Measurements from ENCODE around the gene ARHGAP15.

Gene ARHGAP15

DNA sequence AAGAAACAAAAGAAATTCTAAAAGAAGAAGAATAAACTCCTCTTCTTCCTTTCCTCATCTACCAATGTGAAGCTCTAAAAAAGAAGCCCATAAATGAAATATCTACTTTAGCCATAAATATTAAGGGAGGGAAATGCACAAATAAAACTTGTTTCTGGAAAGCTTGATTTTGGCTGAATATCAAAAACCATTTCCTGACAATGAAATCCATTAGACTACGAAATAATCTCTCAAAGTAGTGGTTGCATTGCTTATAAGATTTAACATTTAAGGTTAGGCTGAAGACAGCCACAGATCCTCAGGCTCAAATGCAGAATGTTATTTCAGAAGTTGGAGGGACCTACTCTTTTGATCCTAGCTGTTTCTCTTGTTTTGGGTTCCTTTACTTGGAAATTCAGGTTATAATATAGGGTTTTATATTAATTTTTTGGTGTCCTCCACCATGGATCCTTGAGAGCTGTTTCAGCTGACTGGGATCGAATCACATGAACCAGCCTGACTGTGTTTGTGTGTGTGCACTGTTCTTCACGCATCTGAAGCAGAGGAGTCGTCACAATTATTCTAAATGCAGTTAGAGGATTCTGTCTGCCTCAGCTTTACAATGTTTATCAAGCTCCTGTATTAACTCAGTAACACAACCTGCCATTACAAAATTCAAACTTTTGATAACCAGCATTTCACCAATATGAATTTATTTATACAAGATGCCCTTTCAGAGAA lies 474.8 kb downstream of the ARHGAP15 start:
- TF ChIP-seq, protein P1, sequence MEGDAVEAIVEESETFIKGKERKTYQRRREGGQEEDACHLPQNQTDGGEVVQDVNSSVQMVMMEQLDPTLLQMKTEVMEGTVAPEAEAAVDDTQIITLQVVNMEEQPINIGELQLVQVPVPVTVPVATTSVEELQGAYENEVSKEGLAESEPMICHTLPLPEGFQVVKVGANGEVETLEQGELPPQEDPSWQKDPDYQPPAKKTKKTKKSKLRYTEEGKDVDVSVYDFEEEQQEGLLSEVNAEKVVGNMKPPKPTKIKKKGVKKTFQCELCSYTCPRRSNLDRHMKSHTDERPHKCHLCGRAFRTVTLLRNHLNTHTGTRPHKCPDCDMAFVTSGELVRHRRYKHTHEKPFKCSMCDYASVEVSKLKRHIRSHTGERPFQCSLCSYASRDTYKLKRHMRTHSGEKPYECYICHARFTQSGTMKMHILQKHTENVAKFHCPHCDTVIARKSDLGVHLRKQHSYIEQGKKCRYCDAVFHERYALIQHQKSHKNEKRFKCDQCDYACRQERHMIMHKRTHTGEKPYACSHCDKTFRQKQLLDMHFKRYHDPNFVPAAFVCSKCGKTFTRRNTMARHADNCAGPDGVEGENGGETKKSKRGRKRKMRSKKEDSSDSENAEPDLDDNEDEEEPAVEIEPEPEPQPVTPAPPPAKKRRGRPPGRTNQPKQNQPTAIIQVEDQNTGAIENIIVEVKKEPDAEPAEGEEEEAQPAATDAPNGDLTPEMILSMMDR (conservative IDR thresholded peaks at IDR 0.05; ENCODE audit: low read depth) = no peak
- no peak for DNase-seq (ENCODE audit: low spot score)
- POLR2A ChIA-PET (ENCODE audit: low non-redundant PET) = no interaction called here
- CTCF ChIA-PET = interaction anchor here (0.7 kb wide), 1 partner anchor 12 kb away, joined by 3 read pairs; no protein-coding TSS in a partner anchor
- H3K27ac ChIP-seq = no peak overlapping the region

DNA sequence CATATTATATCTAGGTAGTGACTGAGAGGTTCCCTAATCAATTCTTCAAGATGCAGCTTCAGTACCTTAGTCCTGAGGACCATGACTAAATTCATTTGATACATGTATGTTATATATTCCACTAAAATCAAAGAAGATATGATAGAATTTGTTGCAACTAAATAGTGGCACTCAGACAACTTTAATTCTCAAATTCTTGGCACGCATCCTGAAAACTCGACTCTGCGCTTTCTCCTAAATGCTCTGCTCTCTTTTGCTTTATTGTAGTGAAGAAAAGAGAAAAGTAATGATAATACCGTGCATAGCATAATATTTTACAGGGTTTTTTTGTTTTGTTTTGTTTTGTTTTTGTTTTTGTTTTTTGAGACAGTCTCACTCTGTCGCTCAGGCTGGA lies 475.3 kb downstream of the ARHGAP15 start:
- TF ChIP-seq, protein P1 (conservative IDR thresholded peaks at IDR 0.05; ENCODE audit: low read depth) = no peak
- CTCF ChIA-PET = no interaction called here
- no peak overlapping the region for H3K27ac ChIP-seq
- POLR2A ChIA-PET (ENCODE audit: low non-redundant PET) = no interaction called here
- DNase-seq (ENCODE audit: low spot score) = no peak

DNA sequence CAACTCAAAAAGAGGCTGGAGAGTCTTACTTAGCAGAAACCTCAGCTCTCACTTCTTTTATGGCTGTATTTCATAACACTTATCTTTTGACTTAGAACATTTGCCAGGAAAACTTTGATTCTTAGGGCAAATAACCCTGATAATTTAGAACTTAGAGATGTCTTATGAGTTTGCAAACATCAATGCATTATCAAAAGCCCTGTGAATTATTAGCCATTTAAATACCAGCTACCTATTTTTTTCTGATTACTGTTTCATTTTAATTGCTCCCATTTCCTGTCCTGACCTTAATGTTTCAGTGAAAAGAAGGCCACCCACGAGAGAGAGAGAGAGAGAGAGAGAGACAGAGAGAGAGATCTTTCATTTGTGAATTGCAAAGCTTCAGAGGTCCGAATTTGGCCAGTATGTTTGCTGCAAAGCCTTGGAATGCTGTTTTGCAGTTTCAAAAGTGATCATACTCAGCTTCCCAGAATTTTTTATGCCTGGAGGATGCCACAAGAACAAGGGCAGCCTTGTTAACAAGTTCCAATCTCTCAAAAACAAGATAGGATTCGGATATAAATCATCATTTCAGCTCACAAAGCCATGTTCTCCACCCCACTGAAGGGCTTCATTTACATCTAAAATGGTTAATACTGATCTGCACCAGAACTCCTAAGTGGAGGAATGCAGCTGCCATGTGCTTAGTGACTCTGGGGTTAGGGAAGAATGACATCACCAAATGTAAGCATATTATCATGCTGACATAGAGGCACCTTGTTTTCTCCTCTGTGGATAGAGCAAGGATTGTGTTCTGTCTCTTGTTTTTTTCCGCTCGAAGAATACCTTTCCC lies 478.2 kb downstream of the ARHGAP15 start:
- no peak overlapping the region for H3K27ac ChIP-seq
- DNase-seq (ENCODE audit: low spot score) = no peak

DNA sequence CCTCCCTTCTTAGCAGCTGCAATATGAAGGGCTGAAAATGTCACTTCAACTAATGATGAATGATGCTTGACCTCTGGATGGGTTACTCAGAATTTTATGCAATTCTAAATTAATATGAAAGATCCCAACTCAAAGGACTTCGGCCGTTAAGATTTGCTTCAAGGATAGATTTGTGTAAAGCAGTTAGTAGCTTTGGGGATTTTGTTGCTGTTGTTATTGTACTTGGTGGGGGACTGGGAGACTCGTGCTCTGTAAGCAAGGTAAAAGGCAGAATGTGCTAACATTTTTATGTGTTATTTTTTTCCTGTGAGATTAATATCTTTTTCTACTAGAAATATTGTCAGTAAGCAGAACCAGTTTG lies 478.8 kb downstream of the ARHGAP15 start:
- POLR2A ChIA-PET (ENCODE audit: low non-redundant PET) = no interaction called here
- CTCF ChIA-PET = no interaction called here
- TF ChIP-seq, protein P1 (conservative IDR thresholded peaks at IDR 0.05; ENCODE audit: low read depth) = no peak
- no peak for DNase-seq (ENCODE audit: low spot score)
- no peak overlapping the region for H3K27ac ChIP-seq

More for the DNA sequence above, 478.2 kb downstream of the ARHGAP15 start:
- ChIA-PET CTCF (no interaction called here), POLR2A (ENCODE audit: low non-redundant PET) (no interaction called here)
- TF ChIP-seq, protein P1 (conservative IDR thresholded peaks at IDR 0.05; ENCODE audit: low read depth) = no peak

DNA sequence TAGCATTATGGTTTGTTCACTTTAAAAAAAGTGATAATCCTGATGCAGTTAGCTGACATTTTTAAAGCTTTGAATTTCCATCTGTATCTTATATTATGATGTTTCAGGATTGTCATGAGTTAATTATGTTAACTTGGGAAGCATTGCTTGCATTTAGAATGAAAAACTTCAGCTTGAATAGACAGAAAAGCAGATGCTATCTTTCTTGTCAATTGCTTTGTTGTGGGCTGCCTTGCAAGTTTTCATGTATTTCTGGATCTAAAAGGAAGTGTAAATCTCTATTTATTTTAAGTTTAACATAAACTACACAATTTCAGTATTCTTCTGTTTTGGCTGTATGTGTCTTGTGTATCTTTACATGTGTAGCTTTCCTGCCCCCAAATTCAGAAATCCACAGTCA lies 479.5 kb downstream of the ARHGAP15 start:
- TF ChIP-seq, protein P1 (conservative IDR thresholded peaks at IDR 0.05; ENCODE audit: low read depth) = no peak
- CTCF ChIA-PET = no interaction called here
- no peak for DNase-seq (ENCODE audit: low spot score)
- POLR2A ChIA-PET (ENCODE audit: low non-redundant PET) = no interaction called here
- no peak overlapping the region for H3K27ac ChIP-seq

DNA sequence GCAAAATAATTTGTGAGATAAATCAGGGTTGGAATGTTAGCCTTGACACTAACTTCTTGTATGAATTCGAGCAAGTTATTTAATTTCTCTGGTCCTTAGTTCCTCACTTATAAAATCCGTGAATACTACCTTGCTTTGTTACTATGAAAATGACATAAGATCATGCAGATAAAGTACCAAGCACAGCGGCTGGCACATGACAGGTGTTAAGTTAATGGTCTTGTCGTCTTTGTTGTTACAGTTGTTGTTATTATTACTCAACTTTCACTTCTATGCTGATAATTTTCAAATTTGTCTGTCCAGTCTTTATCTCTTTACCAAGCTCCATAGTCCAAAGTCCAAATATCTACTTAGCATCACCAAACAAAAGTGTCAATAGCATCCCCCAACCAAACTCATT lies 482.1 kb downstream of the ARHGAP15 start:
- ChIA-PET CTCF (no interaction called here), POLR2A (ENCODE audit: low non-redundant PET) (no interaction called here)
- TF ChIP-seq, protein P1 (conservative IDR thresholded peaks at IDR 0.05; ENCODE audit: low read depth) = no peak
- no peak overlapping the region for H3K27ac ChIP-seq
- no peak for DNase-seq (ENCODE audit: low spot score)

Data from RWPE1 (cell line).